ENCODE results near the gene CYP19A1. TPM values are rescaled to one million over a fixed set of nuclear protein-coding genes. Genes with fewer than 3 reads are reported as not detected.

CYP19A1 gene
- total and polyA plus RNA-seq, 2 of the 8 experiments (the other 6 are each of a cell fraction or from before 2014, with no cell fraction given): not detected

- TF ChIP-seq HDAC6 (IDR thresholded peaks at IDR 0.05; ENCODE audit: low read depth, low read length): no peak
- no peak for TF ChIP-seq ZNF274 (IDR thresholded peaks at IDR 0.05; ENCODE audit: borderline replicate concordance, extremely low read depth, low read length)
Measured at GRCh38 chr15:51260202-51260601, 78.2 kb downstream of the CYP19A1 start (continued).
